Measurements from ENCODE around the gene PRAME.
"Not testable (repeated sequence)": the region's sequence is repeated elsewhere in the genome, so short reads cannot be mapped to it uniquely, and the experiment has no call there.

PRAME gene

GRCh38 chr22:22558972-22559603 lies at the start of gene PRAME:
TSS of gene PRAME (minus strand) at chr22:22559265. CDS start at chr22:22556832, 2,433 bp downstream.
- DNase-seq (ENCODE audit: low read depth), result peak; percentile 76
- H3K4me3 ChIP-seq (ENCODE audit: low read depth, low read length), result no peak within 1 kb of the TSS
- TF ChIP-seq, protein P1, sequence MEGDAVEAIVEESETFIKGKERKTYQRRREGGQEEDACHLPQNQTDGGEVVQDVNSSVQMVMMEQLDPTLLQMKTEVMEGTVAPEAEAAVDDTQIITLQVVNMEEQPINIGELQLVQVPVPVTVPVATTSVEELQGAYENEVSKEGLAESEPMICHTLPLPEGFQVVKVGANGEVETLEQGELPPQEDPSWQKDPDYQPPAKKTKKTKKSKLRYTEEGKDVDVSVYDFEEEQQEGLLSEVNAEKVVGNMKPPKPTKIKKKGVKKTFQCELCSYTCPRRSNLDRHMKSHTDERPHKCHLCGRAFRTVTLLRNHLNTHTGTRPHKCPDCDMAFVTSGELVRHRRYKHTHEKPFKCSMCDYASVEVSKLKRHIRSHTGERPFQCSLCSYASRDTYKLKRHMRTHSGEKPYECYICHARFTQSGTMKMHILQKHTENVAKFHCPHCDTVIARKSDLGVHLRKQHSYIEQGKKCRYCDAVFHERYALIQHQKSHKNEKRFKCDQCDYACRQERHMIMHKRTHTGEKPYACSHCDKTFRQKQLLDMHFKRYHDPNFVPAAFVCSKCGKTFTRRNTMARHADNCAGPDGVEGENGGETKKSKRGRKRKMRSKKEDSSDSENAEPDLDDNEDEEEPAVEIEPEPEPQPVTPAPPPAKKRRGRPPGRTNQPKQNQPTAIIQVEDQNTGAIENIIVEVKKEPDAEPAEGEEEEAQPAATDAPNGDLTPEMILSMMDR (IDR thresholded peaks at IDR 0.05; ENCODE audit: insufficient read depth, low read depth, low read length, missing control alignments), result peak; percentile 69

DNA sequence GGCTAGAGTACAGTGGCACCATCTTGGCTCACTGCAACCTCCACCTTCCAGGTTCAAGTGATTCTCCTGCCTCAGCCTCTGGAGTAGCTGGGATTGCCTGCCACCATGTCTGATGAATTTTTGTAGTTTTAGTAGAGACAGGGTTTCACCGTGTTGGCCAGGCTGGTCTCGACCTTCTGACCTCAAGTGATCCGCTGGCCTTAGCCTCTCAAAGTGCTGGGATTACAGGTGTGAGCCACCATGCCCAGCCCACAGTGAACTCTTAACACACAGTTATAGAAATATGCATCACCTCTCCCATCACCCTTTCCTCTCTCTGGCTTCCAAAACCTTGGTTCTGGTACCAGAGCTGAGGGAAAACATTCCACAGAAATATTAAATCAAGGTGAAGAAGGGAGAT lies 49.0 kb upstream of the PRAME start:
- DNase-seq (ENCODE audit: low read depth); H3K4me3 ChIP-seq (ENCODE audit: low read depth, low read length): not testable (repeated sequence)

DNA sequence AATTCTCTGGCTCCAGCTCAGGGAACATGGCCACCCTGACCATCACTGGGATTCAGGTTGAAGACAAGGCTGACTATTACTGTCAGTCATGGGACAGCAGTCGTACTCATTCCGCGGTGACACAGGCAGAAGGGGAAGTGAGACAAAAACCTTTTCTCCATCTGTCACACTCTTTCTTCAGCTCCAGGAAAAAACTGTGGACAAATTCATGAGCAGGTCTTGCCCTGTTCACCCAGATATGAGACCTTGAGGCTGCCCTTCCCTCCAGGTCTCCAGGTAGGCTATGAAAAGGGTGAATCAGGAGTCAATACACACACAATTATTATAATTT lies 46.0 kb upstream of the PRAME start:
- peak; percentile 7 for DNase-seq (ENCODE audit: low read depth)
- TF ChIP-seq, protein P1 (IDR thresholded peaks at IDR 0.05; ENCODE audit: insufficient read depth, low read depth, low read length, missing control alignments), result no peak
- no peak overlapping the region for H3K4me3 ChIP-seq (ENCODE audit: low read depth, low read length)

DNA sequence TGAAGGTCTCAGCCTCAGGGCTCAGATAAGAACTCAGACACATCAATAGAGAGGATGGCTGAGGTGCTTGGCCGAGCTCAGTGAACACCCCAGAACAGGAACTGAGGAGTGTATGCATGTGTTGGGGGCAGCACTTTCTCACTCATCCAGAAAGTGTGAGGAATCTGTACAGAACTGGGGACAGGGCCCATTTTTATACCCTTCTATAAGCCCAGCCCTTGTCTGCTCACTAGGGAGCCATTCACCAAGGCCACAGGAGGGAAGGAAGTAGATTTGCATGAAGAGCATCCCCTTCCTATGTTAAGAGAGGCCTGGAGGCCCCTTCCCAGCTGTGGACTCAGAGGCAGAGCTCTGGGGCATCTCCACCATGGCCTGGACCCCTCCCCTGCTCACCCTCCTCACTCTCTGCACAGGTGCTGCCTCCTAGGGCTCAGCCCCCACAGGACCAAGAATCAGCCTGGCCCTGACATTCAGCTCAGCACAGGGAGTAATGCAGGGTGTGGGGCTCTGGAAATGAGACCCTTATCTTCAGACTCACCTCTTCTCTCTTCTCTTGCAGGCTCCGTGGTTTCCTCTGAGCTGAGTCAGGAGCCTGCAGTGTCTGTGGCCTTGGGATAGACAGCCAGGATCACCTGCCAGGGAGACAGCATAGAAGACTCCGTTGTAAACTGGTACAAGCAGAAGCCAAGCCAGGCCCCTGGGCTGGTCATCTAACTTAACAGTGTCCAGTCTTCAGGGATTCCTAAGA lies 45.4 kb upstream of the PRAME start:
- TF ChIP-seq, protein P1 (IDR thresholded peaks at IDR 0.05; ENCODE audit: insufficient read depth, low read depth, low read length, missing control alignments), result no peak
- DNase-seq (ENCODE audit: low read depth), result no peak
- H3K4me3 ChIP-seq (ENCODE audit: low read depth, low read length), result no peak overlapping the region

DNA sequence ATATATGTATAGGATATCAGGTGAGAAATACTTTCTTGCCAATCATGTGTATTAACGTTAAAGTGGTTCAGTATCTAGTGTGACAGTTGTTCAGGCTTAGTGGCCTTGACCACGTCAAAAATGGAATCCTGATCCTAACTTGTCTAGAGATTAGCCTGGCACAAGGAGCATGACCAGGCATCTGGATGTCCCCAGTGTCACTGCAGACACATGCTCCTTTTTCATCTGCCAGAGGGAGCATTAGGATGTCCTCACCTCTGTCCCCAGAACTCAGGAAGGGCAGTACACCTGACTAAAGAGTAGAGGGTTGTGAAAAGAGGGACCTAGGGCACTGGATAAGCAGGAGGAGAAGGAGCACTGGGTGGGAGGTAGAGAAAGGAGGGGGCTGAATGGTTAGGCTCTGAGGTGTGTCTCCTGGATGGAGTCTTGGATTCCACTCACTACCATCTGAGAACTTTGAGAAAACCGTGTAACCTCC lies 44.4 kb upstream of the PRAME start:
- TF ChIP-seq, protein P1 (IDR thresholded peaks at IDR 0.05; ENCODE audit: insufficient read depth, low read depth, low read length, missing control alignments), result no peak

DNA sequence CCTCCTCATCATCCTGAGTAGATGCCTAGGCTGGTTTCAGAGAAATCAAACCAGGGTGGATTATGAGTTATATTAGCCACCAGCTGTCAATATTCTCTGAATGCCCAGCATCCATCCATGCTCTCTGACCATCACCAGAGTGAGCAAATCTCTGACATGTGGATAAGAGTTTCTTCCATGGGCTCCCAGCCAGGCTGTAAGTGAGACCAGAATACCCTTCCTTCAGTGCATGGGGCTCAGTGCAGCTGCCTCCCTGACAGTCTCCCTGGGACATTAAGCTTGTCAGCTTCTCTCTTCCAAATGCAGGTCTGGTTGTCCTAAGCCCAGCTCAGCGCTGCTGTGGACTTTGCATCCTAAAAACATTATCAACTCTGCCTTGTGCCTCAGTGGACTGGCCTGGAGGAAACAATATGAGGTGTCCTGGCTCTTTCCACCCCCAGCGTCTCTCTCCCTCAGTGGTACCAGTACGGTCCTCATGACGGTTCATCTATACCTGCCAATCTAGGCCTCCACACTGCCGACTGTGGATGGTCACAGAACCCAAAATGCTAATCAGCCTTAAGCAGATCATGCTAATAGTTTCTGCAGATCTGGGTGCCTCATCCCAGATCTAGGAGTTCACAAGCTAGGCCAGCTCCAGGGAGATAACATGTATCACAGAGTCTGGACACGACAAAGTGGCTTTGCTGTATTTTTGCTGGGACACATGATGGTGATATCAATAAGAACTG lies 41.6 kb upstream of the PRAME start:
- DNase-seq (ENCODE audit: low read depth), result no peak
- TF ChIP-seq, protein P1 (IDR thresholded peaks at IDR 0.05; ENCODE audit: insufficient read depth, low read depth, low read length, missing control alignments), result no peak
- no peak overlapping the region for H3K4me3 ChIP-seq (ENCODE audit: low read depth, low read length)

More for the DNA sequence above, 44.4 kb upstream of the PRAME start:
- DNase-seq (ENCODE audit: low read depth), result no peak
- H3K4me3 ChIP-seq (ENCODE audit: low read depth, low read length), result no peak overlapping the region

DNA sequence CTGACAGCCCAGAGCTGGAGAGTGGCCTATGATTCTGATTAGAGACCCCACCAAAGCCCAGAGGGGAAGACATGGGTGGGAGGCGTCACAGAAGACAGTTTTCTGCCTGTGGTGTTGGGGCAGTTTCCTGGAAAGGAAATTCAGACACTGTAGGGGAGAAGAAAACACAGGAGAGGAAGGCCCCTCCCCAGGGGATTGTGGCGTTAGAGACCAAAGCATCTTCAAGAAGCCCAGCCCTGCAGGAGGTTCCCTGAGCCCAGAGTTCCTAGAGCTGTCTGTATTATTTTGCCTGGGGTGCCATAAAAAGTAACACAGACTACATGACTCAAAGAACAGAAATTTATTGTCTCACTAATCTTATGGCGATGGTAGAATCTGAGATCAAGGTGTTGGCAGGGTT lies 40.2 kb upstream of the PRAME start:
- H3K4me3 ChIP-seq (ENCODE audit: low read depth, low read length), result no peak overlapping the region
- no peak for DNase-seq (ENCODE audit: low read depth)
- TF ChIP-seq, protein P1 (IDR thresholded peaks at IDR 0.05; ENCODE audit: insufficient read depth, low read depth, low read length, missing control alignments), result no peak

All from GM12865 (cell line).